CD14-positive monocyte (primary cell): ENCODE data around the gene LAMA3. TPM values are rescaled to one million over a fixed set of nuclear protein-coding genes. Genes with fewer than 3 reads are reported as not detected.

ENCODE experiments used
- DNase-seq, 3 donors: peaks; one replicate each; pipeline ENCODE4 v3.0.0-alpha.2; 2011 to 2022
- H2AFZ ChIP-seq: 2 replicates; pipeline ENCODE4 v1.6.0; 2012; ENCODE audit warnings: mild to moderate bottlenecking, low read depth, low read length, inconsistent platforms; ENCODE audit not compliant: insufficient read depth, poor library complexity, severe bottlenecking
- H3K27ac ChIP-seq, 2 donors: 1 replicate in 1 of 2; 2 replicates in 1 of 2; pipeline ENCODE4 v1.5.1; 2012 to 2013; ENCODE audit warnings: low read length in 2 of 2, control low read depth in 1 of 2, inconsistent platforms in 1 of 2, low read depth in 1 of 2, mild to moderate bottlenecking in 1 of 2
- H3K27me3 ChIP-seq, 2 donors: one replicate each; pipeline versions ENCODE4 v1.6.0 to v1.6.1; 2011 to 2013; ENCODE audit warnings: low read length in 2 of 2; ENCODE audit not compliant: control insufficient read depth in 2 of 2, insufficient read depth in 2 of 2
- H3K36me3 ChIP-seq, 2 donors: replicated peaks in 1 of 2; 1 replicate in 1 of 2; 2 replicates in 1 of 2; pipeline versions ENCODE4 v1.5.1 to v1.6.1; 2012 to 2013; ENCODE audit warnings: low read length in 2 of 2, control low read depth in 1 of 2, inconsistent platforms in 1 of 2, mild to moderate bottlenecking in 1 of 2; ENCODE audit not compliant: insufficient read depth in 2 of 2, control insufficient read depth in 1 of 2
- H3K4me1 ChIP-seq, 2 donors: 1 replicate in 1 of 2; 2 replicates in 1 of 2; pipeline versions ENCODE4 v1.5.1 to v1.6.1; 2012 to 2013; ENCODE audit warnings: low read length in 2 of 2, control low read depth in 1 of 2, inconsistent platforms in 1 of 2, mild to moderate bottlenecking in 1 of 2, moderate library complexity in 1 of 2; ENCODE audit not compliant: insufficient read depth in 2 of 2, control insufficient read depth in 1 of 2
- H3K4me2 ChIP-seq: replicated peaks from 2 replicates; pipeline ENCODE3; 2012; ENCODE audit warnings: low read length, moderate library complexity, mild to moderate bottlenecking; ENCODE audit not compliant: poor library complexity, severe bottlenecking; ENCODE audit errors: extremely low read depth
- H3K4me3 ChIP-seq, 3 experiments: fragments of 200-600 bp in 1 of 3; sonication (generic) in 1 of 3; replicated peaks in 1 of 3; 1 replicate in 2 of 3; 2 replicates in 1 of 3; pipeline ENCODE4 v1.5.1; 2011 to 2013; ENCODE audit warnings: low read length in 3 of 3, mild to moderate bottlenecking in 3 of 3, control low read depth in 2 of 3, low read depth in 2 of 3, inconsistent platforms in 1 of 3, moderate library complexity in 1 of 3
- H3K79me2 ChIP-seq: 2 replicates; pipeline ENCODE4 v1.6.0; 2012; ENCODE audit warnings: mild to moderate bottlenecking, control low read depth, inconsistent platforms, low read length, moderate library complexity; ENCODE audit not compliant: insufficient read depth
- H3K9ac ChIP-seq: 2 replicates; pipeline ENCODE4 v1.6.0; 2017; ENCODE audit warnings: low read length, mild to moderate bottlenecking; ENCODE audit not compliant: insufficient read depth, poor library complexity, severe bottlenecking
- H3K9me3 ChIP-seq, 2 donors: replicated peaks in 1 of 2; 1 replicate in 1 of 2; 2 replicates in 1 of 2; pipeline versions ENCODE4 v1.5.1 to v1.6.1; 2012 to 2013; ENCODE audit warnings: low read length in 2 of 2, control low read depth in 1 of 2; ENCODE audit not compliant: control insufficient read depth in 1 of 2, insufficient read depth in 1 of 2
- H4K20me1 ChIP-seq: 2 replicates; pipeline ENCODE4 v1.6.0; 2012; ENCODE audit warnings: mild to moderate bottlenecking, low read length, control low read depth, moderate library complexity; ENCODE audit not compliant: insufficient read depth
- H3K27ac Mint-ChIP-seq, 7 donors: one replicate each; pipeline ENCODE4 v1.8.0; 2020; ENCODE audit warnings: mild to moderate bottlenecking in 7 of 7, mixed read lengths in 7 of 7, moderate library complexity in 6 of 7, inconsistent platforms in 2 of 7
- H3K27me3 Mint-ChIP-seq, 3 donors: one replicate each; pipeline ENCODE4 v1.8.0; 2021 to 2022; ENCODE audit warnings: low read depth in 3 of 3, mild to moderate bottlenecking in 3 of 3, mixed read lengths in 3 of 3, moderate library complexity in 3 of 3, inconsistent platforms in 1 of 3
- H3K36me3 Mint-ChIP-seq, 2 donors: one replicate each; pipeline ENCODE4 v1.8.0; 2020; ENCODE audit warnings: mixed read lengths in 2 of 2, inconsistent platforms in 1 of 2, mild to moderate bottlenecking in 1 of 2
- H3K4me1 Mint-ChIP-seq: one replicate; pipeline ENCODE4 v1.8.0; 2020; ENCODE audit warnings: mild to moderate bottlenecking, mixed read lengths
- H3K4me3 Mint-ChIP-seq, 2 donors: one replicate each; pipeline ENCODE4 v1.8.0; 2020; ENCODE audit warnings: mild to moderate bottlenecking in 2 of 2, mixed read lengths in 2 of 2, moderate library complexity in 1 of 2
- H3K9me3 Mint-ChIP-seq, 7 donors: one replicate each; pipeline ENCODE4 v1.8.0; 2020 to 2022; ENCODE audit warnings: mixed read lengths in 7 of 7, mild to moderate bottlenecking in 6 of 7, moderate library complexity in 6 of 7, inconsistent platforms in 2 of 7
- WGBS: methylation state at CpG from one replicate; pipeline ENCODE4 v1.1.5; 2013; ENCODE audit warnings: missing lambda C conversion rate; ENCODE audit not compliant: insufficient coverage; 5-methylcytosine and 5-hydroxymethylcytosine counted together
- intact Hi-C, 2 donors: fragments of 100-400 bp; cut with micrococcal nuclease; formaldehyde crosslinking; loops; one replicate each; pipeline versions ENCODE4 v1.15.0 to v1.15.1; 2023
- polyA plus RNA-seq, 3 donors: library from polyadenylated mRNA; depleted of rRNA in 1 of 3; unstranded in 2 of 3; stranded (reverse) in 1 of 3; fragments of 300-500 nt in 2 of 3; fragments of >200 nt in 1 of 3; fragmentation: Illumina TruSeq in 2 of 3; gene quantifications; 1 replicate in 2 of 3; 2 replicates in 1 of 3; pipeline ENCODE4 v1.2.3, GENCODE V29; 2012 to 2021
- TF ChIP-seq, protein P1 (sequence below): fragments of 200-600 bp; IDR thresholded peaks from one replicate; pipeline ENCODE4 v1.8.0; 2022; ENCODE audit warnings: antibody characterized with exemption, mild to moderate bottlenecking

Gene LAMA3
- polyA plus RNA-seq, 3 donors, result not detected

DNA sequence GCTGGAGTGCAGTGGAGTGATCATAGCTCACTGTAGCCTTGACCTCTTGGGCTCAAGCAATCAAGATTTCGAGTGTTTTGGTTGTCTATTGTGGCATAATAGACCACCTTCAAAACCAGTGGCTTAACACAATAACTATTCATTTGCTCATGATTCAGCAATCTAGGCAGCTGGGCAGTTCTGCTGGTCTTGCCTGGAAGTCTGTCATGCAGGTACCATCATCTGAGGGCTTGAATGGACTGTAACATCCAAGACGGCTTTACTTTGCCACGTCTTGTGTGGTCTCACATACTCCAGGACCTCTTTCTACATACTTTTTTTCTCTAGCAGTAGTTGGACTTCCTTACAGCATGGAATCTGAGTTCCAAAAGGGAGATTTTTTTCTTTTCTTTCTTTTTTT lies 13.4 kb upstream of the LAMA3 start:
- Mint-ChIP-seq H3K4me3 (no peak overlapping the region), H3K27me3 (peaks cover 15 to 22% (median 20%) of the 10 kb centered on the region in 3 donors), H3K36me3 (no peaks in the 10 kb centered on the region), H3K27ac (no peak overlapping the region), H3K4me1 (no peaks in the 10 kb centered on the region), H3K9me3 (peaks cover 0 to 1% (median 0%) of the 10 kb centered on the region in 7 donors)
- no peaks in the 10 kb centered on the region for H3K79me2 ChIP-seq
- H3K27ac ChIP-seq, result no peak overlapping the region
- H3K4me3 ChIP-seq, result no peak overlapping the region
- no peak overlapping the region for H3K9ac ChIP-seq
- H3K27me3 ChIP-seq, result peaks cover 2 to 9% of the 10 kb centered on the region in 2 donors
- H3K9me3 ChIP-seq, result no peaks in the 10 kb centered on the region
- H3K4me1 ChIP-seq, result no peaks in the 10 kb centered on the region
- intact Hi-C loops, result no loop called here
- TF ChIP-seq, protein P1, sequence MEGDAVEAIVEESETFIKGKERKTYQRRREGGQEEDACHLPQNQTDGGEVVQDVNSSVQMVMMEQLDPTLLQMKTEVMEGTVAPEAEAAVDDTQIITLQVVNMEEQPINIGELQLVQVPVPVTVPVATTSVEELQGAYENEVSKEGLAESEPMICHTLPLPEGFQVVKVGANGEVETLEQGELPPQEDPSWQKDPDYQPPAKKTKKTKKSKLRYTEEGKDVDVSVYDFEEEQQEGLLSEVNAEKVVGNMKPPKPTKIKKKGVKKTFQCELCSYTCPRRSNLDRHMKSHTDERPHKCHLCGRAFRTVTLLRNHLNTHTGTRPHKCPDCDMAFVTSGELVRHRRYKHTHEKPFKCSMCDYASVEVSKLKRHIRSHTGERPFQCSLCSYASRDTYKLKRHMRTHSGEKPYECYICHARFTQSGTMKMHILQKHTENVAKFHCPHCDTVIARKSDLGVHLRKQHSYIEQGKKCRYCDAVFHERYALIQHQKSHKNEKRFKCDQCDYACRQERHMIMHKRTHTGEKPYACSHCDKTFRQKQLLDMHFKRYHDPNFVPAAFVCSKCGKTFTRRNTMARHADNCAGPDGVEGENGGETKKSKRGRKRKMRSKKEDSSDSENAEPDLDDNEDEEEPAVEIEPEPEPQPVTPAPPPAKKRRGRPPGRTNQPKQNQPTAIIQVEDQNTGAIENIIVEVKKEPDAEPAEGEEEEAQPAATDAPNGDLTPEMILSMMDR, result no peak
- no peaks in the 10 kb centered on the region for H4K20me1 ChIP-seq
- no peaks in the 10 kb centered on the region for H3K36me3 ChIP-seq
- no peak overlapping the region for H2AFZ ChIP-seq
- DNase-seq, result no peak
- WGBS, result 100% methylated on average over 2 of the region's 3 CpGs
- no peak overlapping the region for H3K4me2 ChIP-seq

DNA sequence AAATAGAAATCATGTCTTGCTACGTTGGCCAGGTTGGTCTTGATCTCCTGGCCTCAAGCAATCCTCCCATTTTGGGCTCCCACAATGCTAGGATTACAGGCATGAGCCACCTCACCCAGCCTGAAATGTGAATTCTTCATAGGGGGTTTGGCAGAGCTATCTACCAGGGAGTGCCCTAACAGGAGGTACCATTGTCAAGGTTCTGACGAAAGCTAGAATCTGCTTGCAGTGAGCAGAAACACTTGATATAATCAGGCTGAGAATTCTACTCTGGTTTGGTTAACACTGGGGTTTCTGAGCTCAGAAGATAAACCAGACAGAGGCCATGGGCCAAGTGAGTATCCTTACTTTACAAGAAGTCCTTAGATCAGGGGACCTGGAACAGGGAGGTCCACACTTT lies 7.2 kb upstream of the LAMA3 start:
- no peak overlapping the region for H3K27ac Mint-ChIP-seq
- Histone ChIP-seq H3K9ac (no peak overlapping the region), H3K36me3 (no peaks in the 10 kb centered on the region), H3K4me2 (no peak overlapping the region), H3K79me2 (no peaks in the 10 kb centered on the region), H3K27me3 (peaks cover 15 to 21% of the 10 kb centered on the region in 2 donors), H3K4me3 (no peak overlapping the region), H3K27ac (no peak overlapping the region), H2AFZ (no peak overlapping the region), H3K4me1 (no peaks in the 10 kb centered on the region), H3K9me3 (no peaks in the 10 kb centered on the region), H4K20me1 (no peaks in the 10 kb centered on the region)
- H3K27me3 Mint-ChIP-seq, result peaks cover 19 to 53% (median 24%) of the 10 kb centered on the region in 3 donors
- no CpG with 5 or more reads among the region's 2 CpGs for WGBS
- no peaks in the 10 kb centered on the region for H3K4me1 Mint-ChIP-seq
- peaks cover 0 to 2% (median 0%) of the 10 kb centered on the region in 7 donors for H3K9me3 Mint-ChIP-seq
- no peak overlapping the region for H3K4me3 Mint-ChIP-seq
- no peak for DNase-seq
- TF ChIP-seq, protein P1, result no peak
- intact Hi-C loops, result no loop called here
- no peaks in the 10 kb centered on the region for H3K36me3 Mint-ChIP-seq
